A549 (cell line): ENCODE data around the gene RHOF. TPM values are rescaled to one million over a fixed set of nuclear protein-coding genes. Genes with fewer than 3 reads are reported as not detected.

Experiments used
- ATAC-seq, 2 experiments: fragments of 200-7000 bp in 1 of 2; fragments of >200 bp in 1 of 2; cut with Nextera tagmentation in 1 of 2; cut with Tn5 transposase in 1 of 2; 3 replicates each; pipeline versions ENCODE4 v1.8.0 to v1.9.1; 2018 to 2020; ENCODE audit warnings: mild to moderate bottlenecking in 1 of 2, moderate library complexity in 1 of 2
- CTCF ChIA-PET: fragments of 300-600 bp; sonication (Branson Sonifier 250); formaldehyde crosslinking; extraction: SDS; loops from one replicate; lab custom pipeline; 2021; ENCODE audit warnings: antibody characterized with exemption, inconsistent platforms; lab: Yijun Ruan, JAX
- POLR2A ChIA-PET: fragments of 350-600 bp; formaldehyde crosslinking; extraction: SDS; loops from one replicate; lab custom pipeline; 2021; ENCODE audit warnings: antibody characterized with exemption, inconsistent platforms; lab: Yijun Ruan, JAX
- DNase-seq, 2 experiments: peaks; one replicate each; pipeline versions ENCODE4 v3.0.0 to v3.0.0-alpha.2; 2011 to 2016; ENCODE audit warnings: low read depth in 1 of 2, low spot score in 1 of 2
- FAIRE-seq: peaks from 2 replicates; lab custom pipeline; 2011; peaks lifted over from hg19 to GRCh38; lab: Jason Lieb, UNC
- H3K27ac ChIP-seq, 2 experiments: fragments of >200 bp; sonication (Bioruptor Twin); formaldehyde crosslinking; 3 replicates each; pipeline ENCODE4 v1.5.1; 2016 to 2017
- H3K4me1 ChIP-seq: fragments of >200 bp; sonication (Bioruptor Twin); formaldehyde crosslinking; 3 replicates; pipeline ENCODE4 v1.6.1; 2016
- H3K4me2 ChIP-seq: fragments of >200 bp; sonication (Bioruptor Twin); formaldehyde crosslinking; 3 replicates; pipeline ENCODE4 v1.6.1; 2016
- H3K4me3 ChIP-seq: fragments of >200 bp; sonication (Bioruptor Twin); formaldehyde crosslinking; 3 replicates; pipeline ENCODE4 v1.5.1; 2016
- H3K9me3 ChIP-seq: fragments of >200 bp; sonication (Bioruptor Twin); formaldehyde crosslinking; 3 replicates; pipeline ENCODE4 v1.6.1; 2016
- ATOH8 ChIP-seq: fragments of 250-450 bp; sonication (Bioruptor Pico); IDR thresholded peaks from 2 replicates; pipeline ENCODE4 v1.5.0; 2020; ENCODE audit warnings: low read depth, mild to moderate bottlenecking, moderate library complexity
- CBX8 ChIP-seq: fragments of 200-600 bp; sonication (generic); IDR thresholded peaks from 2 replicates; pipeline ENCODE4 v1.6.1; 2016
- CEBPB ChIP-seq, 2 experiments: fragments of >200 bp in 1 of 2; sonication (Bioruptor Twin) in 1 of 2; formaldehyde crosslinking in 1 of 2; IDR thresholded peaks; 2 replicates each; pipeline ENCODE4 v1.6.1; 2012 to 2016
- CHD4 ChIP-seq: fragments of 200-600 bp; sonication (generic); IDR thresholded peaks from 2 replicates; pipeline ENCODE4 v1.6.1; 2016; ENCODE audit warnings: antibody characterized with exemption, mild to moderate bottlenecking, borderline replicate concordance
- ELK1 ChIP-seq: fragments of 150-350 bp; IDR thresholded peaks from 2 replicates; pipeline ENCODE4 v1.6.1; 2014; ENCODE audit warnings: low read depth, mild to moderate bottlenecking, low read length
- ESRRA ChIP-seq: fragments of 150-350 bp; IDR thresholded peaks from 2 replicates; pipeline ENCODE4 v1.6.1; 2014; ENCODE audit warnings: mild to moderate bottlenecking, low read length, borderline replicate concordance
- HMGXB4 ChIP-seq: fragments of 250-450 bp; sonication (Bioruptor Pico); IDR thresholded peaks from 2 replicates; pipeline ENCODE4 v1.5.0; 2021; ENCODE audit warnings: mild to moderate bottlenecking, moderate library complexity, borderline replicate concordance
- HOXA7 ChIP-seq: fragments of 250-450 bp; sonication (Bioruptor Pico); IDR thresholded peaks from 2 replicates; pipeline ENCODE4 v1.5.0; 2020; ENCODE audit warnings: mild to moderate bottlenecking, moderate library complexity
- HOXB13 ChIP-seq: fragments of 250-450 bp; sonication (Bioruptor Pico); IDR thresholded peaks from 2 replicates; pipeline ENCODE4 v1.5.0; 2020; ENCODE audit warnings: low read depth, mild to moderate bottlenecking, moderate library complexity
- HOXB5 ChIP-seq: fragments of 250-450 bp; sonication (Bioruptor Pico); IDR thresholded peaks from 2 replicates; pipeline ENCODE4 v1.5.0; 2020; ENCODE audit warnings: mild to moderate bottlenecking, moderate library complexity
- MAZ ChIP-seq: fragments of 150-350 bp; IDR thresholded peaks from 2 replicates; pipeline ENCODE4 v1.6.1; 2014; ENCODE audit warnings: antibody characterized with exemption, low read depth, low read length, borderline replicate concordance
- MYC ChIP-seq: IDR thresholded peaks from 2 replicates; pipeline ENCODE4 v1.6.1; 2012; ENCODE audit warnings: mild to moderate bottlenecking, inconsistent platforms, low read length, improper control_type of control experiment, borderline replicate concordance
- NPAS2 ChIP-seq: fragments of 250-450 bp; sonication (Bioruptor Pico); IDR thresholded peaks from 2 replicates; pipeline ENCODE4 v1.8.0; 2022; ENCODE audit warnings: mild to moderate bottlenecking, moderate library complexity, borderline replicate concordance
- POLR2A ChIP-seq: IDR thresholded peaks from 2 replicates; pipeline ENCODE4 v1.6.1; 2012; ENCODE audit warnings: mild to moderate bottlenecking, low read length
- RARB ChIP-seq: fragments of 250-450 bp; sonication (Bioruptor Pico); IDR thresholded peaks from 2 replicates; pipeline ENCODE4 v1.8.0; 2021; ENCODE audit warnings: mild to moderate bottlenecking, moderate library complexity
- SMC3 ChIP-seq: fragments of >200 bp; sonication (Bioruptor Twin); formaldehyde crosslinking; IDR thresholded peaks from 3 replicates; pipeline ENCODE4 v1.6.1; 2018; ENCODE audit warnings: inconsistent platforms
- WGBS: methylation state at CpG from one replicate; pipeline ENCODE4 v1.1.6; 2017; ENCODE audit errors: missing lambda C conversion rate; 5-methylcytosine and 5-hydroxymethylcytosine counted together
- polyA plus RNA-seq, 4 experiments: library from polyadenylated mRNA; depleted of rRNA in 3 of 4; stranded (reverse); fragments of >200 nt; fragmentation: RNase III in 1 of 4; extraction: RNeasy Plus Mini Kit Qiagen cat#74134 plus additional on column Dnase treatment in 1 of 4; gene quantifications; 2 replicates in 3 of 4; 3 replicates in 1 of 4; pipeline ENCODE4 v1.2.3, GENCODE V29; 2011 to 2017
- TF ChIP-seq, protein P1 (sequence below): fragments of >200 bp; sonication (Bioruptor Twin); formaldehyde crosslinking; IDR thresholded peaks from 2 replicates; pipeline ENCODE4 v1.6.1; 2016

The RHOF gene
- polyA plus RNA-seq, 2 of the 4 experiments (the other 2 are of a cell fraction), result 47.1 to 52.3 TPM

DNA sequence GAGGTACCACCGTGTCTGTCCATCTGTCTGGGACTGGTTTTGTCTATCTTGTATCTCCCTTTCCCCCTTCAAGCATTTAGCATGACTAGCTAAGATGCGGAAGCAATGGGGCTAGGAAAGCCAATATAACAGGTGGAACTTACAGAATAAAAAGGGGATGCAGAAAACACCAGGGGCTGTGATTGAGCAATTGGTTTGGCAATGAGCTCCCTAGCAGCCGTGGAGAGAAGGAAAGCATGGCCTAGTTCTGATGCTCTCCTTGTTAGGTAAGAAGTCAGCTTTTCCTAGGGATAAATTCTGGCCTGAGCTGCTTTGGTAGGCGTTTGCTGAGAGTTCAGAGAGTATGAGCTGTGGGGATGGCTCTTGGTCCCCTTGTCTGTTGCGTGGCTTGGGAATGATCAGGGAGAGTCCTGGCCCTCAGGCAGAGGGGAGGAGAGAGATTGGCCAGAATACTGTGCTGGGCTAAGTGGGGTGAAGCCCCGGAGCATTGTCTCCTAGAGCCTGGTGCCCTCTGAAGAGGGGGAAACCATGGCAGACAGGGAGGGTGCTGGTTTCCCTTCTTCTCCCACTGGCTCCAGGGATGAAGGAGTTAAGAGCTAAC, 17.4 kb upstream of the RHOF start:
- ChIA-PET CTCF (interaction anchor here (0.6 to 72.2 kb wide), 16 partner anchors 0 to 509 kb away, joined by 3 to 2657 read pairs (median 6); partner anchors contain the start of genes PSMD9, RHOF and SETD1B), POLR2A (interaction anchor here (0.9 to 2.9 kb wide), 5 partner anchors 9 to 78 kb away, joined by 4 to 43 read pairs (median 6); partner anchors contain the start of genes PSMD9, RHOF and SETD1B)
- 0 out of 6 replicates have a peak, but pooled peaks have one; percentile 0 to 6 for ATAC-seq
- peak overlapping the region; percentile 53; the same call in 1 of the 3 replicates for H3K4me3 ChIP-seq
- peak overlapping the region; percentile 74 to 85; a peak in 4 of 6 replicates for H3K27ac ChIP-seq
- H3K9me3 ChIP-seq, result no peaks in the 10 kb centered on the region
- TF ChIP-seq, protein P1, sequence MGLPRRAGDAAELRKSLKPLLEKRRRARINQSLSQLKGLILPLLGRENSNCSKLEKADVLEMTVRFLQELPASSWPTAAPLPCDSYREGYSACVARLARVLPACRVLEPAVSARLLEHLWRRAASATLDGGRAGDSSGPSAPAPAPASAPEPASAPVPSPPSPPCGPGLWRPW, result no peak
- TF ChIP-seq CEBPB (IDR thresholded peaks at IDR 0.05), result peak in 1 of 2 experiments; percentile 60; a peak in 2 of 4 replicates
- no peak for DNase-seq
- H3K4me1 ChIP-seq, result peaks cover 47% of the 10 kb centered on the region
- H3K4me2 ChIP-seq, result peak overlapping the region; percentile 97
- no peak for FAIRE-seq
- 71% methylated on average over 6 of the region's 6 CpGs for WGBS

DNA sequence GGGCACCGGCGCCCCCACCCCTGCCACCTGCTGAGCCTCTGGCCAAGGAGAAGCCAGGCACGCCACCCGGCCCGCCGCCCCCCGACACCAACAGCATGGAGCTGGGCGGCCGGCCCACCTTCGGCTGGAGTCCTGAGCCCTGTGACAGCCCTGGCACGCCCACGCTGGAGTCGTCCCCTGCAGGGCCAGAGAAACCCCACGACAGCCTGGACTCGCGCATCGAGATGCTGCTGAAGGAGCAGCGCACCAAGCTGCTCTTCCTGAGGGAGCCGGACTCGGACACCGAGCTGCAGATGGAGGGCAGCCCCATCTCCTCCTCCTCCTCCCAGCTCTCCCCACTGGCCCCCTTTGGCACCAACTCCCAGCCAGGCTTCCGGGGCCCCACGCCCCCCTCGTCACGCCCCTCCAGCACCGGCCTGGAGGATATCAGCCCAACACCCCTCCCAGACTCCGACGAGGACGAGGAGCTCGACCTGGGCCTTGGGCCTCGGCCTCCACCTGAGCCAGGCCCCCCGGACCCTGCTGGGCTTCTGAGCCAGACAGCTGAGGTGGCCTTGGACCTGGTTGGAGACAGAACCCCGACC, 16.8 kb upstream of the RHOF start:
- Histone ChIP-seq H3K4me1 (peaks cover 50% of the 10 kb centered on the region), H3K4me3 (no peak overlapping the region), H3K27ac (no peak overlapping the region), H3K4me2 (no peak overlapping the region; the same call in 2 of the 3 replicates), H3K9me3 (no peaks in the 10 kb centered on the region)
- CTCF ChIA-PET, result interaction anchor here (0.6 to 72.2 kb wide), 7 partner anchors 0 to 128 kb away, joined by 3 to 2657 read pairs (median 15); partner anchors contain the start of genes PSMD9, RHOF and SETD1B
- TF ChIP-seq CBX8 (no peak), MAZ (no peak), HMGXB4 (no peak), ATOH8 (CRISPR knock-in tag) (no peak), ESRRA (no peak), CHD4 (no peak), SMC3 (no peak)
- TF ChIP-seq, protein P1, result no peak
- 92% methylated on average over 14 of the region's 33 CpGs for WGBS
- DNase-seq (no peak), FAIRE-seq (no peak), ATAC-seq (no peak)
- POLR2A ChIA-PET, result interaction anchor here (0.9 to 2.9 kb wide), 4 partner anchors 8 to 16 kb away, joined by 4 to 43 read pairs (median 20); partner anchors contain the start of genes RHOF and SETD1B

DNA sequence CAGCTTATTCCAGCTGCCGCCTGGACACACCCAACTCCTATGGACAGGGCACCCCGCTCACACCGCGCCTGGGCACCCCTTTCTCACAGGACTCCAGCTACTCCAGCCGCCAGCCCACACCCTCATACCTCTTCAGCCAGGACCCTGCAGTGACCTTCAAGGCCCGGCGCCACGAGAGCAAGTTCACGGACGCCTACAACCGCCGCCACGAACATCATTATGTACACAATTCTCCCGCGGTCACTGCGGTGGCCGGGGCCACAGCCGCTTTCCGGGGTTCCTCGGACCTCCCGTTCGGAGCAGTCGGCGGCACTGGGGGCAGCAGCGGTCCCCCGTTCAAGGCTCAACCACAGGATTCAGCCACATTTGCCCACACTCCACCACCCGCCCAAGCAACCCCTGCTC, 16.2 kb upstream of the RHOF start:
- Histone ChIP-seq H3K4me1 (peaks cover 50% of the 10 kb centered on the region), H3K4me2 (no peak overlapping the region), H3K9me3 (no peaks in the 10 kb centered on the region), H3K27ac (no peak overlapping the region), H3K4me3 (no peak overlapping the region)
- FAIRE-seq (no peak), ATAC-seq (no peak), DNase-seq (no peak)
- ChIA-PET POLR2A (interaction anchor here (2.9 kb wide), 1 partner anchor 15 kb away, joined by 43 read pairs; the partner anchor contains the start of gene RHOF), CTCF (interaction anchor here (1.2 to 72.2 kb wide), 5 partner anchors 1 to 127 kb away, joined by 3 to 2657 read pairs (median 39); partner anchors contain the start of genes PSMD9, RHOF and SETD1B)
- 94% methylated on average over 27 of the region's 27 CpGs for WGBS
- TF ChIP-seq MYC (no peak), CBX8 (no peak), HOXB13 (CRISPR knock-in tag) (no peak), RARB (CRISPR knock-in tag) (no peak), MAZ (no peak), ESRRA (no peak), HOXA7 (CRISPR knock-in tag) (no peak), NPAS2 (CRISPR knock-in tag) (no peak), HOXB5 (CRISPR knock-in tag) (no peak), POLR2A (no peak), ELK1 (no peak)
- TF ChIP-seq, protein P1, result no peak
